Activated gamma-delta T cell treated with Interleukin-2 at 50 U/mL for 16 hours (primary cell): ENCODE measurements around the gene GUCA1A.
"Not testable (repeated sequence)": the region's sequence is repeated elsewhere in the genome, so short reads cannot be mapped to it uniquely, and the experiment has no call there.

Experiments
- DNase-seq: peaks from one replicate; pipeline ENCODE4 v3.0.0-alpha.2; 2020

The GUCA1A gene

DNA sequence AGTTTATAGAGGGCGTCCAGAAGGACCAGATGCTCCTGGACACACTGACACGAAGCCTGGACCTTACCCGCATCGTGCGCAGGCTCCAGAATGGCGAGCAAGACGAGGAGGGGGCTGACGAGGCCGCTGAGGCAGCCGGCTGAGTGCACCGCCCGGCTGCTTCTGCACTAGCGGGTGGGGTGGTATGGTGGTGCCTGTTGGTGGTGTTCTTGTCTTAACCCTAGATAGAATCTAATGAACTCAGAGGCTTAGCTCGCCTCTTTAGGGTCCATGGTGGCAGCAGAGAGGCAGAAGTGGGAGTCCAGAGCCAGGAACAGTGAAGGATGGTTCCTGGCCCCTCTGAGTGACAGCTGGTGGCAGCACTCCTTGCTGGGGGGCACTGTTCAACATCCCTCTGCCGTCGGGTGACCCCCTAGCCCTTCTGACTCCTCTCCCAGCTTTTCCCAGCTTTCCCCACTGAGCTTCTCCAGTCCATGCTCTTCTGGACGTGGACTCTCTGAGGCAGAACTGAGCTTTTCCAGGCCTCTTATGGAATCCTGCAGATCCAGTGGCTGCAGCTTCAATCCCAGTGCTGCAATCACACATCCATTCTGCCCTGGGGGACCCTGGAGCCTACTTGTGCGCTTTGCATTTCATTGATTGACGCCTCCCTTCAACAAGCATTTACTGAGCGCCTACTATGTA, 6.2 kb downstream of the GUCA1A start:
- no peak for DNase-seq

DNA sequence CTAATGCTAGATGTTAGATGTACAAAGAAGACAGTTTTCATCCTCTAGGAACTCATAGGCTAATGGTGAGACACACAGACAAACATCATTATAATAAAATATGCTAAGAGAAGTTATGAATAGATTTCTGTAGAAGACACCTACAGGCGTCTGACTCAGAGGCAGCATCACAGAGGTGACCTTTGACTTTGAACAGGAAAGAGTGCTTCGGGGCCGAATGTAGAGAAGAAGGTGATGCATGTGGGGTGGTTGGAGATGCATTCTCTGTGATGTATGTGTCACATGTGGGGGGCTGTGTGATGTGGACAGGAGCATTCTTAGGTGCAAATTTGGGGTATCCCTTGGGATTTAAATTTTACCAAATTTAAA, 6.8 kb downstream of the GUCA1A start:
- no peak for DNase-seq

- DNase-seq, result no peak
Measured at GRCh38 chr6:42182101-42182500, 8.9 kb downstream of the GUCA1A start.

GRCh38 chr6:42184475-42184874, 11.3 kb downstream of the GUCA1A start:
- no peak for DNase-seq

DNA sequence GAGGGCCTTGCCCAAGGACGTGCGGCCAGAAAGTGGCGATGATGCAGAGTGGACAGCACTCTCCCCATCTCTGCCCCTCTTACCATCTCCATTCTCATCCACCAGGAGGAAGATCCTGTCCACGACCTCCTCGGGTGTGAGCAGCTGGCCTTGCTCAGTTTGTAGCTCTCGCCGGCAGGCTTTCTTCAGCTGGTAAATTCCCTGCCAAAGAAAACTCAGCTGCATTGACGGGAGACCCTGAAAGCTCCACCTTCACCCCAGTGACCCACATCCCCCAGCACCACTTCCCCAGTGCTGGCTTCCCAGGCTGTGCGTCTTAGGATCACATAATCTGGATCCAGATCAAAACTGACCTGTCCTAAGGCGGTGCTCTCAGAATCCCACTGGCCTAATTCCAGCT, 12.4 kb downstream of the GUCA1A start:
- no peak for DNase-seq

GRCh38 chr6:42188406-42188805, 15.2 kb downstream of the GUCA1A start:
- no peak for DNase-seq

DNA sequence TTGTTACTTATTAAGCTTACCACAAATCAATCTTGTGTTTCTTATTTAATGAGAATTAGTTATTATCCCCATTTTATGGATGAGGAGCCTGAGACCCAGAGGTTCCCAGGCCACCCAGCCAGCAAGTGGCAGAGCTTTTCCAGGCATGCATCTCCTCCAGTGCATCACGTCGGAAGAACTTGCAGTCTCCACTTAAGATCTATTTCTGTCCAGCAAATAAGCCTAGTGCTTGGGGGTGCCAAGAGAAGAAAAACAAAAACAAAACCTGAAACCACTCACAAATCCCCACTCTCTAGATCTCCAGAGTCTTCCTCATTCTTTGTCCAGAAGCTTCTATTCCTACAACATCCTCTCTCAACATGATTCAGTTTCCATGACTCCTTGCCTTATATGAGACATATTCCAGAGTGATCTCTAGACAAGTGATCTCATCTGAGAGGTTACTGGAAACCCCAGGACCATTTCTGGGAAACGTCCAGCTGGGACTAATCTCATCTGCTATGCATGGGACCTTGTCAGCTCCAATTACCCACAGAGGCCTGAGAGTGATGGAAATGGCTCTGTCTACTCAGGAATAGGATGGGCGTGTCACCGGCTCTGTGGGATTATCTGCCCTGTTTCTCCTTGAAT, 17.5 kb downstream of the GUCA1A start:
- no peak for DNase-seq

GRCh38 chr6:42192385-42192784, 19.2 kb downstream of the GUCA1A start:
- DNase-seq, result not testable (repeated sequence)

GRCh38 chr6:42193491-42193894, 20.3 kb downstream of the GUCA1A start:
- DNase-seq, result no peak

GRCh38 chr6:42194056-42194455, 20.9 kb downstream of the GUCA1A start:
- DNase-seq, result no peak

- DNase-seq, result no peak
Measured at GRCh38 chr6:42195415-42195814, 22.3 kb downstream of the GUCA1A start.

- no peak for DNase-seq
Measured at GRCh38 chr6:42197555-42198362, 24.6 kb downstream of the GUCA1A start.

GRCh38 chr6:42199106-42199981, 26.2 kb downstream of the GUCA1A start:
- no peak for DNase-seq

DNA sequence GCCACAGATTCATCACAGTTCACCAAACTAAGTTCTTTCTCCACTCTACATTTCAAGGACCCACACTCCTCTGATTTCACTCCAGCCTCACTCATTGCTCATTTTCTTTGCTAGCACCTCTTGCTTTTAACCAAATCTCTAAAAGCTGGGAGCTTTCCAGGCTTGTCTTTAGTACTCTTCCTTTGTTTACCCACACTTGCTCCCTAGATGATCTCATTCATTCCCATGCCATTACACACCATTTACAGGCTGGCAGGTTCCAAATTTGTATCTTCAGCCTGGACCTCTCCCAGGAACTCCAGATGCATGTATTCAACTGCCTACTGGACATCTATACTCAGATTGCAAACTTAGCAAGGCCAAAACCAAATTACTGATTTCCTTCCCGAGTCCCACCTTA, 26.9 kb downstream of the GUCA1A start:
- DNase-seq, result no peak

DNA sequence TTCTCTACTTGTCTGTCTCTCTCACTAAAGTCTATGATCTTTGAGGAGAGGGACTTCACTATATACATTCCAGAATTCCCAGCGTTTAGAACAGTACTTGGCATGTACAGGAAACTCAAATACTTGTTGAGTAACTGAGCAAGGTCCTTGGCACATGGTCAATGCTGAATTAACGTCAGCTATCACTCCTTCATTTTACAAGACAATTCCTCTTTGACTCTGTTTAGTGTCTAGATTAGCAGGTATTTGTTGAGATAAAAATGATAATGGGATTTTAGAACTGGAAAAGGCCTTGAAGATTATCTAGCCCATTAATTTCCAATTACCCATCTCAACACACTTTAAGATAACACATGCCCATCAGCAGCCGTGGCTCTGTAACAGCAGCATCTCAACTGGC, 28.2 kb downstream of the GUCA1A start:
- no peak for DNase-seq

DNA sequence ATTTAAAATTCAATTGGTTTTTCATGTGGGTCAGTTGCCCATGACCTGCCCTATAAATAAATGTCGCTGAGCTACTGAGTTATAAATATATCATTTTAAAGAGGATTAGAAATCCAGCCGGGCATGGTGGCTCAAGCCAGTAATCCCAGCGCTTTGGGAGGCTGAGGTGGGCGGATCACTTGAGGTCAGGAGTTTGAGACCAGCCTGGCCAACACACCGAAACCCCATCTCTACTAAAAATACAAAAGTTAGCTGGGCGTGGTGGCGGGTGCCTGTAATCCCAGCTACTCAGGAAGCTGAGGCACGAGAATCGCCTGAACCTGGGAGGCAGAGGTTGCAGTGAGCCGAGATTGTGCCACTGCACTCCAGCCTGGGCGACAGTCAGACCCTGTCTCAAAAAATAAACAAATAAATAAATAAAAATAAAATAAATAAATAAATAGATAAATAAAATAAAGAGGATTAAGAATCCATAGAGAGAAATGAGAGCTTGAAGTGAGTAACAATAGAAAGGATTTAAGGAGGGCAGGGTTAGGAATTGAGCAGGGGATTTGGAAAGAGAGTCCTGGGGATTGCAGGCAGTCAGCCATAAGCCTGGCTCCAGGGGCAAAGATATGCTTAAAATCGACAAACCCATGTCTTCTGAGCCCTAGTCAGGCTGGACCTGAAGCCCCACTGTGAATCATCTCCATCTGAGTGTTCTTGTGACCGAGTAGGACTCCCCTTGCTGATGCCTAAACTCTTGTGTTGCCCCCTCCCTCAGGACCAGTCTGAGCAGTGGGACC, 29.2 kb downstream of the GUCA1A start:
- DNase-seq, result not testable (repeated sequence)

- DNase-seq, result no peak
Measured at GRCh38 chr6:42203183-42203582, 30.0 kb downstream of the GUCA1A start.

GRCh38 chr6:42204768-42205282, 31.7 kb downstream of the GUCA1A start:
- DNase-seq, result no peak

DNA sequence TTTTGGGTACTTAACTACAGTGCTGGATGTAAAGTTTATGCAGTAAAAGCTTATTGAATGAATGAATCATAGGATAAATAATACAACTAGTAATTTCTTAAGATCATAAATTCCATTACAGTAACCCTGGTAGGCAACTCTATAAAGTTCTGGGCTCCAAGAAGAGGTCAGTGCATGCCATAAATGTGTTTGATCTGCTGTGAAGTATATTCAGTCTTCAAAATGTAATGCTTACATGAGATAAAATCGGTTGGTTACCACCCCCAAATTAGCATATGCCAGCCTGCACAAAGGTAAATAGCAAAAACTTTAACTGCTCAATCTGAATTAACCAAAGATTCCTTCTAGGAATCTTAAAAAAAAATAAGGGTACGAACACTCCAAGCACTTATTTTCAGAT, 34.4 kb downstream of the GUCA1A start:
- not testable (repeated sequence) for DNase-seq

DNA sequence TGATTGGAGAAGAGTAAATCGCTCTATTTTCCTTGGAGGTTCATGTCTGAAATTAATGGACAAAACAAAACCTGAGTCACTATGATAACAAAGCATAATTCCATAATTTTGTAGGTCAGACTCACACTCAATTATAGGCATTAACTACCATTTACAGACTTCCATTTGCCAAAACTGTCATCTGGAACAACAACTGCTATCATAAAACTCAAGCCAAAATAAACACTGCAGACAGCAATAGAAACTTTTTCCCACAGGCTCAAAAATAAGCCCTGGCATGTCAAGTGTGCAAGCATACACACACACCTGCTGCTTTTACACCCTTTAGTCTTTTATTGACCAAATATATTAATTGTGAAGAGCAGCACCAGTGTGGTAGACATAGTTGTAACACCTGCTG, 37.4 kb downstream of the GUCA1A start:
- no peak for DNase-seq

DNA sequence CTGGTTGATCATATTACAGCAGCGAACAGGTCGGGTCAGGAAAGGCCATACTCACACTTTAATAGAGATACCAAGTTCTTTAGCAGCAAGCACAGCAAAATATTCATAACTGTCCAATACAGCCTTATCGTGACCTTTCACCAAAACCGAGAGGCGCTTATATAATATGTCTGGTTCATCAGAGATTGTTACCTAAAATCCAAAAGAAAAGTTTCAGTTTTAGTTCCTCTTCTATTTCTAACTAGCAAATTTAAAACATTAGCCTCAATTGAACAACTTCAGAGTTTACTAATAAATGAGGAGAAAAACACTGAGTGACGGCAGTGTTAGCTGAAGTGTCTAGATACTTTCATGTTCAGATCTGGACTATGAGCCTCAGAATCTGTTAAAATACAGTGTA, 38.6 kb downstream of the GUCA1A start:
- DNase-seq, result no peak

DNA sequence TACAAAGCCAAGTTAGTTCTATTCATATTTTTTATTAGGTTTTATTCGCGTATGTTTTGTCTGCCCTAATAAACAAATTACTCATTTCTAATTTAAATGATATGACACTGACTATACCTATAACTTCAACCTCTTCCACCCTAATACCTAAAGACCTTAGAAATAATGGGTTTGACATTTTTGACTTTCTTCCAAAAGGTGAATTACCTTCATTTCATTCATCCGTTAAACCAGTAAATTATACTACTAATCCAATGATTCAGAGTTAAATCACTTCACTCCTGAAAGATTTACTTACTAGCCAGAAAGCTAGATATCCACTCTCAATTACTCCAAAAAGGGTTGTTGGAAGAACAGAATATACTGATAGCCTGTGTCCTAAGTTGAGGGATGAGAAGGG, 39.3 kb downstream of the GUCA1A start:
- DNase-seq, result no peak
